GM12892 (cell line): ENCODE measurements around the gene MVB12B.

Experiments
- DNase-seq: peaks from one replicate; pipeline ENCODE4 v3.0.0; 2011; ENCODE audit not compliant: insufficient read length
- FAIRE-seq: peaks from 2 replicates; lab custom pipeline; 2011; peaks lifted over from hg19 to GRCh38; lab: Jason Lieb, UNC
- POLR2A ChIP-seq: IDR thresholded peaks from 2 replicates; pipeline ENCODE4 v1.6.1; 2011; ENCODE audit warnings: low read depth, low read length, control low read depth
- POLR2AphosphoS5 ChIP-seq: IDR thresholded peaks from 2 replicates; pipeline ENCODE4 v1.6.1; 2011; ENCODE audit warnings: low read depth, low read length, control low read depth
- TAF1 ChIP-seq: IDR thresholded peaks from 2 replicates; pipeline ENCODE4 v1.6.1; 2011; ENCODE audit warnings: low read depth, mild to moderate bottlenecking, control low read depth, low read length, borderline replicate concordance

The MVB12B gene

DNA sequence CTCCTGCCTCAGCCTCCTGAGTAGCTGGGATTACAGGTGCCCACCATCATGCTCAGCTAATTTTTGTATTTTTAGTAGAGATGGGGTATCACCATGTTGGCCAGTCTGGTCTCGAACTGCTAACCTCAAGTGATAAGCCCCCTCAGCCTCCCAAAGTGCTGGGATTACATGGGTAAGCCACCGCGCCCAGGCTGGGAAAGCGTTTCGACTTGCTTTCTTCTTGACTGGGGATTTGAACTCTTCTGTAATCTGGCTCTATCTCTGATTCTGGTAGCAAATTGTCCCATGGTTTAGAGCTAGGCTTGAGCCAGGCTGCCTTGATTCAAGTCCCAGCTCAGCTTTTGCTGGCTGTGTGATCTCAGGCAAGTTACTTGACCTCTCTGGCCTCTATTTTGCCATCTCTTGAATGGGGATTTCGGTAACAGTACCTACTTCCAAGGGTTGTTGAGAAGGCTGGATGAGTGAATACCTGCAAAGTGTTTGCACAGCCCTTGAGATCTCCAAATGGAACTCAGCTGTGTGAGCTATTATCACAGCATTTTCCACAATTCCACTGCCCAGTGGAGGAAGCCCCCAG, 20.5 kb upstream of the MVB12B start:
- FAIRE-seq: no peak
- TF ChIP-seq TAF1 (no peak), POLR2A (no peak), POLR2AphosphoS5 (no peak)

DNA sequence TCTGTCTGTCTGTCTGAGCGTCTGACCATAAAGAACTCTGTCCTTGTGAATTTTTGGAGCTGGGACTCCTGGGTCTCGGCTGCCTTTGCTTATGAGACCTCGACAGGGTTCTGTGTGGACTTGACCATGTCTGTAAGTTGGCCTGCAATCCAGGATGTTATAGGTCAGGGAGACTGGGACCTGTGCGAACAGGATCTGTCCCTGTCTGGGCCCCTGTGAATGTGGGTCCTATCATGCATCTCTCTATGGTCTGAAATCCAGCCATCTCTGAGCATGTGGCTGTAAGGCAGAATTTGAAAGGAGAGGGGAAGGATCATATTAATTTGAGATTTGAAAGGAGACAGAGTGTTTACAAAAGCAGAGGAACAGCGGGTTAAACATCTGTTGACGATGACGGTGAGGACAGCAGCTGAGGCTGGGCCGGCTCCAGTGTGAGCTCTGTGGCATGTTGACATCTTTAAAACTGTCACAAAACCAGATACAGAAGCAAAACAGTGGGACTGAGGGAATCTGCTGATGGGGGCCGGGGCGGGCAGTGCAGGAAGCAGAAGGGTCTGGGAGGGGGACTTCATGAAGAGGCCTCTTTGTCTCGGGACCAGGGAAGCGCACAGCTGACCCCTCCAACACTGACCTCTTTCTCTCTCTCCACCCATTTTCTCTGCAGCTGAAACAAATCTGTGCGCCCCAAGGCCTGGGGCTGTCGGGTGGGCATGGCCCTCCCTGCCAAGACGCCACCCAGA, 19.1 kb upstream of the MVB12B start:
- TF ChIP-seq POLR2AphosphoS5: no peak
- no peak for TF ChIP-seq POLR2A
- no peak for TF ChIP-seq TAF1
- FAIRE-seq (no peak), DNase-seq (no peak)

More for the DNA sequence above, 20.5 kb upstream of the MVB12B start:
- no peak for DNase-seq

- TF ChIP-seq TAF1: no peak
- TF ChIP-seq POLR2A: no peak
- no peak for TF ChIP-seq POLR2AphosphoS5
- no peak for DNase-seq
- FAIRE-seq: no peak
Measured at GRCh38 chr9:126309427-126310189, 17.0 kb upstream of the MVB12B start.

- TF ChIP-seq TAF1 (no peak), POLR2A (no peak), POLR2AphosphoS5 (no peak)
- DNase-seq (no peak), FAIRE-seq (no peak)
Measured at GRCh38 chr9:126312584-126313551, 13.8 kb upstream of the MVB12B start.

DNA sequence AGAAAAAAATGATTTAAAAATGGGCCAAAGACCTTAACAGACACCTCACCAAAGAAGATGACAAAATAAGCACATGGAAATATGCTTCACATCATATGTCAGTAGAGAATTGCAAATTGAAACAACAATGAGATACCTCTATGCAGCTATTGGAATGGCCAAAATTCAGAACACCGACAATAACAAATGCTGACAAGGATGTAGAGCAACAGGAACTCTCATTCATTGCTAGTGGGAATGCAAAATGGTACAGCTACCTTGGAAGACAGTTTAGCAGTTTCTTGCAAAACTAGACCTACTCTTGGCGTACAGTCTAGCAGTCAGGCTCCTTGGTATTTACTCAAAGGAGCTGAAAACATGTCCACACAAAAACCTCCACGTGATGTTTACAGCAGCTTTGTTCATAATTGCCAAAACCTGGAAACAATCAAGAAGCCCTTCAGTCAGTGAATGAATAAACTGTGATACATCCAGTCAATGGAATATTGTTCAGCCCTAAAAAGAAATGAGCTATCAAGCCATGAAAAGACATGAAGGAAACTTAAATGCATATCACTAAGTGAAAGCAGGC, 10.5 kb upstream of the MVB12B start:
- DNase-seq (no peak), FAIRE-seq (no peak)
- TF ChIP-seq TAF1 (no peak), POLR2A (no peak), POLR2AphosphoS5 (no peak)

DNA sequence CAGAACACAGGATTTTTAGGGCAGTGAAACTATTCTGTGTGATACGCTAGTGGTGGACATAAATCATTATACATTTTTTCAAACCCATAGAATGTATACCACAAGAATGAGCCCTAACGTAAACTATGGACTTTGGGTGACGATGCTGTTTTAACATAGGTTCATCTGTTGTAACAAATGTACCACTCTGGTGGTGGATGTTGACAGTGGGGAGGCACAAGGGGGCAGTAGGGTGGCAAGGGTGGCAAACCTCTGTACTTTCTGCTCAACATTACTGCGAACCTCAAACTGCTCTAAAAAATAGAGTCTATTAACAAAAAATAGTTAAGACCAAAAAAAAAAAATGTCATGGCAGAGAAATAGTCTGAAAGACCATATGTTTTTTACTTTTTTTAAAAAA, 9.1 kb upstream of the MVB12B start:
- no peak for FAIRE-seq
- TF ChIP-seq TAF1 (no peak), POLR2A (no peak), POLR2AphosphoS5 (no peak)
- no peak for DNase-seq

DNA sequence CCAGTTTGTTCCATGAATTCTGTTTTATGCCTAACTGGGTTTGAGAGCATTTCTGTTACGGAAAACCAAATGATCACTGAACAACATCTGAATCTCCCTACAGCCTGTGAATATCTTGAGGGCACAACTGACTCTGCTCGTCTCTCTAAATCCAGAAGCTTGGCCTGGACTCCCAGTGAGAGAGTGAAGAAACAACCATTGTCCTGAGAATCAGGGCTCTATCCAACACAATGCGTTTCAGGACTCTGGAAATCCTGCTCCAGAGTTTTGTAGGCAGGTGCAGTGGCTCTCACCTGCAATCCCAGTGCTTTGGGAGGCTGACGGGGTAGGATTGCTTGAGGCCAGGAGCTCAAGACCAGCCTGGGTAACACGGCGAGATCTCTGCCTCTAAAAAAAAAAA, 7.8 kb upstream of the MVB12B start:
- DNase-seq (no peak), FAIRE-seq (no peak)
- TF ChIP-seq TAF1: no peak
- no peak for TF ChIP-seq POLR2A
- TF ChIP-seq POLR2AphosphoS5: no peak

GRCh38 chr9:126319671-126320070, 7.0 kb upstream of the MVB12B start:
- TF ChIP-seq TAF1 (no peak), POLR2AphosphoS5 (no peak), POLR2A (no peak)
- FAIRE-seq: no peak
- DNase-seq: no peak

DNA sequence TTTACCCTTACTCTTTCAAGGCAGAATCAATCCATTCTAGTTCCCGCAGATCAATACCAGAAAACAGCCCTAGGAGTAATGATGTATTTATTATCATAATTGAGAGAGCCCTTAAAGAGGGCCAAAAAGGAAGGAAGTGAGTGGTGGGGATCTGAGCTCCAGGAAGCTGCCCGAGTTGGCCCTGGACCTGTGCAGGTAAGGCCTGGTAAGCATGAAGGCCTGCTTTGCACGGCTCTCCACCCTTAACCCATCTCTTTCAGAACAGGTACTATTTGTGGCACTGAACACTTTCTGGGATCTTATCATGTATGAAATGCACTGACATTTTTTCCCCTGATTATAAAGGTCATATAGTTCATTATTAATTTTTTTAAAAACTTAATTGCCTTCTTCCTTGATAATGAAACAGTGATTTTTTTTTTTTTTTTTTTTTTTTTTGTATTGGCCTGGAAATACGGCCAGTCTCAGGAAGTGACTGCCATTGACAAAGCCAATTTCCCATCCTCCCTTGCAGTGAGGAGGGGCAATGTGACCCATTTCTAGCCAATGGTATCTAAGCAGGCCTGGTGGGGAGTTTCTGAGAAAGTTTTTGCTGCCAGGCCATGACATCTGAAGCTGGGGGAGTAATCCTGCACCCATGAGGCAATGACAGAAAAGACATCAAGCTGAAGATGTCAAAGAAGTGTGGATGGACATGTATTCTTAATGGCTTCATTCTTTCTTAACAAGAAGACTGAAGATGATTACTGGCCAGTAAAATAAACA, 6.3 kb upstream of the MVB12B start:
- DNase-seq: no peak
- no peak for TF ChIP-seq POLR2A
- no peak for TF ChIP-seq TAF1
- TF ChIP-seq POLR2AphosphoS5: no peak
- FAIRE-seq: no peak

DNA sequence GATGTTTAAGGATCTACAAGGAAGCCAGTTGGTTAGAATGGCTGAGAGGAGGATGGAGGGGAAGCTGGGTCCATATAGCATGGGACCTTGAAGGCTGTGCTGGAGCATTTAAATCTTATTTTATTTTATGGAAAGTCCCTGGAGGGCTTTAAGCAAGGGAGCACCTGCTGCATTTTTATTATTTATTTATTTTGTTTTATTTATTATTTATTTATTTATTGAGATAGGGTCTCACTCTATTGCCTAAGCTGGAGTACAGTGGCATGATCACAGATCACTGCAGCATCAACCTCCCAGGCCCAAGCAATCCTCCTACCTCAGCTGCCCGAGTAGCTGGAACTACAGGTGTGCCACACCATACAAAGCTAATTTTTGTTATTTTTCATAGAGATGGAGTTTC, 4.9 kb upstream of the MVB12B start:
- DNase-seq (no peak), FAIRE-seq (no peak)
- no peak for TF ChIP-seq TAF1
- TF ChIP-seq POLR2AphosphoS5: no peak
- no peak for TF ChIP-seq POLR2A

GRCh38 chr9:126325821-126326220, 808 bp upstream of the MVB12B start:
- DNase-seq (no peak), FAIRE-seq (no peak)
- TF ChIP-seq POLR2A: no peak
- no peak for TF ChIP-seq TAF1
- TF ChIP-seq POLR2AphosphoS5: no peak
